ENCODE measurements around the gene MTIF3.

The MTIF3 gene

DNA sequence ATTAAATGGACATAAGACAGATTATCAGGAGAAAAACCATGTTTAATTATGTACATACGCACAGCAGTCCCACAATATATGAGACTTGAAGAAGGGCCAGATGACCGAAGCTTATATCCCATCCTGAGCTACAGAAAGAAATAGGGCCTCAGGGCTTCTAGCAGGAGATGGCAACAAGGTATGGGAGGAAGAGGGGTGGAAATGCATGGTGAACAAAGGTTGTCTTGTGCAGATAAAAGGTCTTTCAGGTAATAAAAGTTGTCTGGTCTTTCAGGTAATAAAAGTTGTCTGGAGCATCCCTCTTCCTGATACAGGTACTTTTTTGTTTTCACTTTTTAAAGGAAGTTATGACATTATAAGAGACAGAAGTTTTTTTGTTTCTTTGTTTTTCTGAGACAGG, 41.4 kb downstream of the MTIF3 start:
- Histone ChIP-seq H3K27ac (no peak overlapping the region), H3K4me3 (ENCODE audit: low read depth in 1 of 2, low read length in 1 of 2) (no peak overlapping the region), H3K4me1 (ENCODE audit: control insufficient read depth in 1 of 2, insufficient read depth in 1 of 2, low read depth in 1 of 2, low read length in 1 of 2) (no peaks in the 10 kb centered on the region), H3K27me3 (peaks cover 9% of the 10 kb centered on the region), H3K36me3 (no peaks in the 10 kb centered on the region), H3K9me3 (no peaks in the 10 kb centered on the region)
- TF ChIP-seq, protein P1, sequence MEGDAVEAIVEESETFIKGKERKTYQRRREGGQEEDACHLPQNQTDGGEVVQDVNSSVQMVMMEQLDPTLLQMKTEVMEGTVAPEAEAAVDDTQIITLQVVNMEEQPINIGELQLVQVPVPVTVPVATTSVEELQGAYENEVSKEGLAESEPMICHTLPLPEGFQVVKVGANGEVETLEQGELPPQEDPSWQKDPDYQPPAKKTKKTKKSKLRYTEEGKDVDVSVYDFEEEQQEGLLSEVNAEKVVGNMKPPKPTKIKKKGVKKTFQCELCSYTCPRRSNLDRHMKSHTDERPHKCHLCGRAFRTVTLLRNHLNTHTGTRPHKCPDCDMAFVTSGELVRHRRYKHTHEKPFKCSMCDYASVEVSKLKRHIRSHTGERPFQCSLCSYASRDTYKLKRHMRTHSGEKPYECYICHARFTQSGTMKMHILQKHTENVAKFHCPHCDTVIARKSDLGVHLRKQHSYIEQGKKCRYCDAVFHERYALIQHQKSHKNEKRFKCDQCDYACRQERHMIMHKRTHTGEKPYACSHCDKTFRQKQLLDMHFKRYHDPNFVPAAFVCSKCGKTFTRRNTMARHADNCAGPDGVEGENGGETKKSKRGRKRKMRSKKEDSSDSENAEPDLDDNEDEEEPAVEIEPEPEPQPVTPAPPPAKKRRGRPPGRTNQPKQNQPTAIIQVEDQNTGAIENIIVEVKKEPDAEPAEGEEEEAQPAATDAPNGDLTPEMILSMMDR (IDR thresholded peaks at IDR 0.05) = no peak

DNA sequence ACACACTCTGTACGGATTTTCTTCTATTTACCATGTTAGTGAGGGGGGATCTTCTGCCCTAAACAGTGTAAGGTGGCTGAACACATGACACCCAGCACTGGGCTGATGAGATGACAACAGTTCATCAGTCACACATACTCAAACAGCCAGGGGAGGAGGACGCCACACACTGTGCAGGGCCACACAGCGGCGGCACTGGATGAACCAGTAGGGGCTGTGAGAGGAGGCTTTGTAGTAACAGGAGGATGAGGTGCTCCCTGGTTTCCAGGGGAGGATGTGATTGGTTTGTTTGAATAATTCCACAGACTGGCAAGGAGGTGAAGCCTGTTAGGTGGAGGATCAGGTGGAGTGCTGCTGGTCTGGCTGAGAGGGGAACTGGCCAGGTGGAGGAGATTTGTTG, 42.3 kb downstream of the MTIF3 start:
- Histone ChIP-seq H3K27ac (no peak overlapping the region), H3K9me3 (no peaks in the 10 kb centered on the region), H3K4me1 (ENCODE audit: control insufficient read depth in 1 of 2, insufficient read depth in 1 of 2, low read depth in 1 of 2, low read length in 1 of 2) (no peaks in the 10 kb centered on the region), H3K4me3 (ENCODE audit: low read depth in 1 of 2, low read length in 1 of 2) (no peak overlapping the region), H3K27me3 (peaks cover 6% of the 10 kb centered on the region), H3K36me3 (no peaks in the 10 kb centered on the region)
- TF ChIP-seq, protein P1 (IDR thresholded peaks at IDR 0.05) = no peak

- Histone ChIP-seq H3K27me3 (no peaks in the 10 kb centered on the region), H3K4me1 (ENCODE audit: control insufficient read depth in 1 of 2, insufficient read depth in 1 of 2, low read depth in 1 of 2, low read length in 1 of 2) (peaks cover 2 to 4% of the 10 kb centered on the region in 2 experiments), H3K9me3 (no peaks in the 10 kb centered on the region), H3K4me3 (ENCODE audit: low read depth in 1 of 2, low read length in 1 of 2) (no peak overlapping the region), H3K27ac (no peak overlapping the region), H3K36me3 (no peaks in the 10 kb centered on the region)
- TF ChIP-seq, protein P1 (IDR thresholded peaks at IDR 0.05) = no peak
Observed at GRCh38 chr13:27406178-27406939, 44.0 kb downstream of the MTIF3 start.

GRCh38 chr13:27405546-27406134, 44.7 kb downstream of the MTIF3 start:
- H3K36me3 ChIP-seq = no peaks in the 10 kb centered on the region
- H3K4me1 ChIP-seq (ENCODE audit: control insufficient read depth in 1 of 2, insufficient read depth in 1 of 2, low read depth in 1 of 2, low read length in 1 of 2) = peaks cover 8 to 10% of the 10 kb centered on the region in 2 experiments
- TF ChIP-seq, protein P1 (IDR thresholded peaks at IDR 0.05) = no peak
- no peak overlapping the region for H3K27ac ChIP-seq
- no peaks in the 10 kb centered on the region for H3K27me3 ChIP-seq
- H3K4me3 ChIP-seq (ENCODE audit: low read depth in 1 of 2, low read length in 1 of 2) = no peak overlapping the region
- no peaks in the 10 kb centered on the region for H3K9me3 ChIP-seq

DNA sequence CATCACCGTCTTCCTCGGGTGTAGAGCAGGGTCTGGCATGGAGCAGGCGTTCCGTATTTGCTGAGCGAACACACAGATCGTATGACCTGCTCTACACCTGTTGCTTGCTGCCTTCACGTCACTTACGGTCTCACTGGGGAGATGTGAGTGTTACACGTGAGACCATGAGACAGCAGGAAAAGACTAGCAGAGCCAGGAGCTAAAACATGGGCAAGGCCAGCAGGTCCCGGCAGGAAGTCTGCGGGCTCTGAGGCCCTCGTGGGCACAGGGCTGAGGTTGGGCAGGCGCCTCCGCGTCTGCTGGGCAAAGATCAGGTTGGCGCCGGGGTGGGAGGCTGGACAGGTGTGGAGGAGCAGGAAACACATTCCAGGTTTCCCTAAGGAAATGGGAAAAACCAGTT, 45.7 kb downstream of the MTIF3 start:
- H3K4me1 ChIP-seq (ENCODE audit: control insufficient read depth in 1 of 2, insufficient read depth in 1 of 2, low read depth in 1 of 2, low read length in 1 of 2) = peaks cover 8 to 10% of the 10 kb centered on the region in 2 experiments
- H3K36me3 ChIP-seq = no peaks in the 10 kb centered on the region
- no peak overlapping the region for H3K27ac ChIP-seq
- H3K9me3 ChIP-seq = no peaks in the 10 kb centered on the region
- no peaks in the 10 kb centered on the region for H3K27me3 ChIP-seq
- no peak overlapping the region for H3K4me3 ChIP-seq (ENCODE audit: low read depth in 1 of 2, low read length in 1 of 2)
- TF ChIP-seq, protein P1 (IDR thresholded peaks at IDR 0.05) = no peak
